Measurements from ENCODE around the gene CPED1.

Gene CPED1

GRCh38 chr7:121313793-121314676 is 325.5 kb downstream of the CPED1 start (continued):
- TF ChIP-seq REST (tag by site-specific recombination; IDR thresholded peaks at IDR 0.05) (no peak), ZNF324 (tag by site-specific recombination; IDR thresholded peaks at IDR 0.05) (peak; percentile 58; the same call in 1 of the 2 replicates), ZNF692 (tag by site-specific recombination; IDR thresholded peaks at IDR 0.05) (no peak), ZNF548 (tag by site-specific recombination; IDR thresholded peaks at IDR 0.05) (no peak), ZNF335 (tag by site-specific recombination; conservative IDR thresholded peaks at IDR 0.05) (0 out of 2 replicates have a peak, but pooled peaks have one; percentile 30), ZNF214 (tag by site-specific recombination; IDR thresholded peaks at IDR 0.05; ENCODE audit: borderline replicate concordance) (no peak), SALL2 (tag by site-specific recombination; IDR thresholded peaks at IDR 0.05; ENCODE audit: borderline replicate concordance) (no peak), ZNF518A (tag by site-specific recombination; conservative IDR thresholded peaks at IDR 0.05; ENCODE audit: low read depth) (no peak; the same call in 1 of the 2 replicates), ZNF623 (tag by site-specific recombination; IDR thresholded peaks at IDR 0.05) (no peak), ZNF202 (tag by site-specific recombination; IDR thresholded peaks at IDR 0.05; ENCODE audit: borderline replicate concordance) (no peak), SCRT1 (tag by site-specific recombination; IDR thresholded peaks at IDR 0.05; ENCODE audit: borderline replicate concordance) (peak; percentile 84), ZNF777 (tag by site-specific recombination; IDR thresholded peaks at IDR 0.05; ENCODE audit: borderline replicate concordance) (no peak), ZFP3 (tag by site-specific recombination; IDR thresholded peaks at IDR 0.05; ENCODE audit: low read depth) (no peak), KLF9 (tag by site-specific recombination; IDR thresholded peaks at IDR 0.05; ENCODE audit: low read depth) (no peak), ZNF501 (tag by site-specific recombination; IDR thresholded peaks at IDR 0.05) (peak; percentile 37; the same call in 1 of the 2 replicates), TSHZ1 (tag by site-specific recombination; IDR thresholded peaks at IDR 0.05; ENCODE audit: borderline replicate concordance) (peak; percentile 39), ZNF629 (tag by site-specific recombination; IDR thresholded peaks at IDR 0.05) (peak; percentile 81), ZBTB1 (tag by site-specific recombination; IDR thresholded peaks at IDR 0.05) (no peak), PRDM4 (tag by site-specific recombination; IDR thresholded peaks at IDR 0.05) (peak; percentile 90), BCL11B (tag by site-specific recombination; IDR thresholded peaks at IDR 0.05; ENCODE audit: low read depth) (0 out of 2 replicates have a peak, but pooled peaks have one; percentile 13), ZNF610 (tag by site-specific recombination; IDR thresholded peaks at IDR 0.05; ENCODE audit: borderline replicate concordance) (0 out of 2 replicates have a peak, but pooled peaks have one; percentile 29), EGR2 (tag by site-specific recombination; IDR thresholded peaks at IDR 0.05; ENCODE audit: low read depth) (no peak)
